Measurements from ENCODE around the gene TMEM204.

- TF ChIP-seq CTCF (IDR thresholded peaks at IDR 0.05): no peak
- no peak for TF ChIP-seq EP300 (IDR thresholded peaks at IDR 0.05)
- no peak for TF ChIP-seq POLR2A (IDR thresholded peaks at IDR 0.05)
Observed at GRCh38 chr16:1572673-1573072, 39.2 kb downstream of the TMEM204 start.

Measured in ovary (tissue), 3 donors.